Tibial artery (tissue), 4 donors: ENCODE data around the gene SRRM2.

Source experiments
- DNase-seq, 2 donors: peaks; one replicate each; pipeline ENCODE4 v3.0.0-alpha.2; 2019
- H3K27ac ChIP-seq, 2 donors: fragments of 200-600 bp; sonication (generic) in 1 of 2; 1 replicate in 1 of 2; 2 replicates in 1 of 2; pipeline ENCODE4 v1.5.1; 2018 to 2019; ENCODE audit warnings: mild to moderate bottlenecking in 1 of 2
- H3K27me3 ChIP-seq, 2 donors: fragments of 200-600 bp; sonication (generic) in 1 of 2; one replicate each; pipeline versions ENCODE4 v1.5.1 to v1.6.0; 2016 to 2019
- H3K36me3 ChIP-seq, 3 donors: fragments of 200-600 bp; sonication (generic) in 2 of 3; one replicate each; pipeline ENCODE4 v1.5.1; 2016 to 2019; ENCODE audit warnings: mild to moderate bottlenecking in 2 of 3
- H3K4me1 ChIP-seq, 4 donors: fragments of 200-600 bp; sonication (generic) in 2 of 4; 1 replicate in 3 of 4; 2 replicates in 1 of 4; pipeline ENCODE4 v1.5.1; 2016 to 2019
- H3K4me3 ChIP-seq, 2 donors: fragments of 200-600 bp; sonication (generic) in 1 of 2; 1 replicate in 1 of 2; 2 replicates in 1 of 2; pipeline ENCODE4 v1.5.1; 2018 to 2019; ENCODE audit warnings: mild to moderate bottlenecking in 2 of 2
- H3K9me3 ChIP-seq, 3 donors: fragments of 200-600 bp; sonication (generic) in 1 of 3; one replicate each; pipeline ENCODE4 v1.5.1; 2016 to 2019
- CTCF ChIP-seq, 2 experiments: fragments of 200-600 bp in 1 of 2; fragments of 450-650 bp in 1 of 2; IDR thresholded peaks; one replicate each; pipeline ENCODE4 v1.5.1; 2017 to 2019; ENCODE audit warnings: antibody characterized with exemption in 2 of 2, mild to moderate bottlenecking in 1 of 2, moderate library complexity in 1 of 2
- intact Hi-C: fragments of 100-400 bp; cut with DNase I; formaldehyde crosslinking; loops from one replicate; pipeline ENCODE4 v1.15.0; 2023; ENCODE audit warnings: low total_unique reads

Gene SRRM2

DNA sequence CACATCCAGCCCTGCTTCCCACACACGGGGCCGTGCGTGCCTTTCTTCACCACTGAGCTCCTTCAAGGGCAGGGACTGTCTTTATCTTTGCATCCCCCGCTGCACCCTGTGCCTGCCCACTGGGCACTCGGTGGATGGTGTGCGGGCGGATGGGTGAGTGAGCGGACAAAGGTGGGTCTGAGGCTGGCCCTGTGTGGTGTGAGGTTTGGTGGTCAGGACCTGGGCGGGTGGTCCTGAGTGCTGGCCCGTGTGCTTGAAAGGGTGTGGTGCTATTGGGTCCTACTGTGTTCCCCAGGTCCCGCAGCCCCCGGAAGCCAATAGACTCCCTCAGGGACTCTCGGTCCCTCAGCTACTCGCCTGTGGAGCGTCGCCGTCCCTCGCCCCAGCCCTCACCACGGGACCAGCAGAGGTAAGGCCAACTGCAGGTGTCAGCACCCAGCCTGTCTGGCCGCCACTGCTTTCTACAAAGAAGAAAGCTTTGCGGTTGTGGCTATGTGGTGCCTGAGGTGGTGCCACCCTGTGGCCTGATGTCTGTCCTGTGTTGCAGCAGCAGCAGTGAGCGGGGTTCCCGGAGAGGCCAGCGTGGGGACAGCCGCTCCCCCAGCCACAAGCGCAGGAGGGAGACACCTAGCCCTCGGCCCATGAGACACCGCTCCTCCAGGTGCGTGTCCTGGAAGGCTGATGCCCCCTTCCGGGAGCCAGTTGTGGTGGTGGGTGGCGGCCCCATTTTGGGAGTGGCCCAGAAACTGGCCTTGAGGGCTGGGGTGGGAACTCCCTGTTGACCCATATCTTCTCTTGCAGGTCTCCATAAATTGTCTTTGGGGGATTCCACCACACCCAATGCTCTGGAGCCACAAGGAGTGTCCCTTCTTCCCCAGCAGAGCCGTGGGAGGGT, 17.9 kb downstream of the SRRM2 start:
- no peak for TF ChIP-seq CTCF (IDR thresholded peaks at IDR 0.05)
- intact Hi-C loops = no loop called here

GRCh38 chr16:2771496-2772402, 19.3 kb downstream of the SRRM2 start:
- Histone ChIP-seq H3K27ac (no peak overlapping the region), H3K27me3 (no peaks in the 10 kb centered on the region), H3K36me3 (peaks cover 54 to 87% (median 73%) of the 10 kb centered on the region in 3 donors), H3K9me3 (no peaks in the 10 kb centered on the region), H3K4me3 (no peak overlapping the region), H3K4me1 (peaks cover 0 to 38% (median 23%) of the 10 kb centered on the region in 4 donors)
- intact Hi-C loops = no loop called here
- DNase-seq = no peak
- TF ChIP-seq CTCF (IDR thresholded peaks at IDR 0.05) = no peak

More for the DNA sequence above, 17.9 kb downstream of the SRRM2 start:
- peaks cover 68 to 100% (median 88%) of the 10 kb centered on the region in 3 donors for H3K36me3 ChIP-seq
- H3K4me1 ChIP-seq = peaks cover 0 to 25% (median 13%) of the 10 kb centered on the region in 4 donors
- no peaks in the 10 kb centered on the region for H3K9me3 ChIP-seq
- H3K4me3 ChIP-seq = no peak overlapping the region
- no peak overlapping the region for H3K27ac ChIP-seq
- H3K27me3 ChIP-seq = no peaks in the 10 kb centered on the region
- no peak for DNase-seq

DNA sequence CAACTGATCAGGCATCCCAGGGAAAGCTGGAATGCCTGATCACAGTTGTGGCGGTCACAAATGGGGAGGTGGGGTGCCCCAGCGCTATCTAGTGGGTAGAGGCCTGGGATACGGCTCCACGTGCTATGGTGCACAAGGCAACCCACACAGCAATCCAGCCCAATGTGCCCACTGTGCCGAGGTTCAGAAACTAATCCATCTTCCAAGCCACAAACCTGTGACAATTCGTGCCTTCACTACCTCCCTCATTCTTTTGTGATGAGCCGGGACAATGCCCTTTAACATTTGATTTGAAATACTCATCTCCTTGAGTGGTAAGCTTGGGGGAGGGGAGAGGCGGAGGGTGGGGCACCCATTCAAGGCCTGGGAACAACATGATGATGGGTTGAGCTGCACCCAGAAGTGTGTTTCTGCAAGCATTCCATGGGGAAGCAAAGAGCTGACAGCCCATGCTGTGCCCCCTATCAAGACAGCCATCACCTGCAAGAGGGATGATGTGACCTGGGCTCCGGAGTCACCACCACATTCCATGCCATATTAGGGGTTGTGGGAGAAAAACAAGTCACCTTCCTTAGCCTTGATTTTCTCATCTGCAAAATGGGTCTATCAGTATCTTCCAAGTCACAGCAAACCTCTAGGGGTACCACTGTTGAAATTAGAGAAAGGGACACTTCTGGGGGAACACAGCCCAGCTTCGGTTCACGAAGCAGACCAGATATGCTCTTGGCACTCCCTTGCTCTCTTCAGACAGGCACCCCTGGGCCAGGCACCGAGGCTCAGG, 20.9 kb downstream of the SRRM2 start:
- peaks cover 38 to 71% (median 57%) of the 10 kb centered on the region in 3 donors for H3K36me3 ChIP-seq
- no peaks in the 10 kb centered on the region for H3K9me3 ChIP-seq
- intact Hi-C loops = no loop called here
- H3K27ac ChIP-seq = no peak overlapping the region
- DNase-seq = no peak
- H3K4me1 ChIP-seq = peaks cover 0 to 36% (median 27%) of the 10 kb centered on the region in 4 donors
- TF ChIP-seq CTCF (IDR thresholded peaks at IDR 0.05) = no peak
- H3K4me3 ChIP-seq = no peak overlapping the region
- no peaks in the 10 kb centered on the region for H3K27me3 ChIP-seq

DNA sequence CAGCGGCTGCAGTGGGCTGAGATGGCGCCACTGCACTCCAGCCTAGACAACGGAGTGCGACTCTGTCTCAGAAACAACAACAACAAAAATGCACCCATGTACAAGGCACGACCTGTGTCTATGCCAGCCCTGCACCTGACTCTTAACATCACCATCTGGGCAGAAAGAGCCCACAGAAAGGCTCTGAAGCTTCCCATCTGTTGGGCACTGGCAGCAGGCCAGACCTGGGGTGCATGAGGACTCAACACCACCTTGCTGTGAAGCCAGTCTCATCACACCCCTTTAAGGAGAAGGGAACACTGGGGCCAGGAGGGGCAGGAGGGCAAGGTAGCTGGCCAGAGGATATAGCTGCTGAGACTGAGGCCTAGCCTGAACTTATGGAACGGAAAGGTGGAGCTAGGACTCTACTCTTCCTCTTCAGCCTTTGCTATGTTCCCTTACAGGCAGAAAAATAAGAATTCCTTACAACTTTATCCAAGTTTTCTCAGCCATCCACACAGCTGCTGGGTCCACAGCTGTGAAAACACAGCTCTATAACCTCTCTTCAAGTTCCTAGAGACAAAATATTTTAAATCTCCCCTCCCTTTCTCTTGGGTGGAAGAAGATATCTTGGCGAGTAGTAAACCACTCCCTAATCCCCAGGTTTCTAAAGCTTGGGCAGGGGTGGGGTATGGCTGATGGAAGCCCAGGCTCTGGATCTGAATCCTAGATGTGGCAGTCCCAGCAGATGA, 21.9 kb downstream of the SRRM2 start:
- Histone ChIP-seq H3K27me3 (no peaks in the 10 kb centered on the region), H3K36me3 (peaks cover 29 to 61% (median 47%) of the 10 kb centered on the region in 3 donors), H3K4me1 (peaks cover 0 to 35% (median 29%) of the 10 kb centered on the region in 4 donors), H3K4me3 (no peak overlapping the region), H3K27ac (no peak overlapping the region), H3K9me3 (no peaks in the 10 kb centered on the region)
- TF ChIP-seq CTCF (IDR thresholded peaks at IDR 0.05) = no peak
- DNase-seq = no peak
- intact Hi-C loops = no loop called here
